ENCODE data around the gene PDE6H.

- TF ChIP-seq, protein P1, sequence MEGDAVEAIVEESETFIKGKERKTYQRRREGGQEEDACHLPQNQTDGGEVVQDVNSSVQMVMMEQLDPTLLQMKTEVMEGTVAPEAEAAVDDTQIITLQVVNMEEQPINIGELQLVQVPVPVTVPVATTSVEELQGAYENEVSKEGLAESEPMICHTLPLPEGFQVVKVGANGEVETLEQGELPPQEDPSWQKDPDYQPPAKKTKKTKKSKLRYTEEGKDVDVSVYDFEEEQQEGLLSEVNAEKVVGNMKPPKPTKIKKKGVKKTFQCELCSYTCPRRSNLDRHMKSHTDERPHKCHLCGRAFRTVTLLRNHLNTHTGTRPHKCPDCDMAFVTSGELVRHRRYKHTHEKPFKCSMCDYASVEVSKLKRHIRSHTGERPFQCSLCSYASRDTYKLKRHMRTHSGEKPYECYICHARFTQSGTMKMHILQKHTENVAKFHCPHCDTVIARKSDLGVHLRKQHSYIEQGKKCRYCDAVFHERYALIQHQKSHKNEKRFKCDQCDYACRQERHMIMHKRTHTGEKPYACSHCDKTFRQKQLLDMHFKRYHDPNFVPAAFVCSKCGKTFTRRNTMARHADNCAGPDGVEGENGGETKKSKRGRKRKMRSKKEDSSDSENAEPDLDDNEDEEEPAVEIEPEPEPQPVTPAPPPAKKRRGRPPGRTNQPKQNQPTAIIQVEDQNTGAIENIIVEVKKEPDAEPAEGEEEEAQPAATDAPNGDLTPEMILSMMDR (optimal IDR thresholded peaks at IDR 0.05 in 1 of 3, IDR thresholded peaks at IDR 0.05 in 1 of 3, conservative IDR thresholded peaks at IDR 0.05 in 1 of 3; ENCODE audit: extremely low read depth in 1 of 3, insufficient read depth in 2 of 3, low read length in 3 of 3), result no peak
- TF ChIP-seq EZH2 (IDR thresholded peaks at IDR 0.05; ENCODE audit: low read length), result no peak
Measured at GRCh38 chr12:14941369-14941768, 31.5 kb upstream of the PDE6H start.

Data from keratinocyte (primary cell).